ENCODE results near the gene CBR1. TPM values are rescaled to one million over a fixed set of nuclear protein-coding genes. Genes with fewer than 3 reads are reported as not detected.

Gene CBR1
- total and polyA plus RNA-seq, 10 of the 15 experiments (the other 5 are each of a cell fraction or from before 2014, with no cell fraction given) = 16.9 to 138 (median 57.4) TPM

DNA sequence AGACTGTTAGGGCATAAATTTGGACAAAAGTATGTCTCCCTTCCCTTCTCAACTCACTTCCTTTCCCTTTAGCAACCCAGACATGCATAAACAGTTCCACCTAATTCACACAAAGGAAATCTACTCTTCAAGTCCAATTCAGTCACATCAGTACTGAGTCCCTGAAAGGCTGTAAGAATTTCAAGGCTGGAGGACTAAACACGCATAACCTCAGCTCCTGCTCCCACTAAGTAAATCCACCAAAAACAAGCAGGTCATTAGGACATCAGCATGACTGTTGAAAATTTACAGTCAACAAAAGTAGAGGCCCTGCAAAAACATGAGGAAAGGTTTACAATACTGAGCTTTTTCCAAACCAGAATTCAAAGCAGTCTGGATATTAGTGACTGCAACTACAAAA, 27.9 kb upstream of the CBR1 start:
- no peak for ATAC-seq
- H3K27me3 ChIP-seq (replicated peaks in 1 of 2; ENCODE audit: control insufficient read depth in 2 of 2, insufficient read depth in 2 of 2, low read length in 1 of 2) = no peaks in the 10 kb centered on the region
- intact Hi-C loops (cut with micrococcal nuclease; ENCODE audit: unreplicated experiment) = no loop called here
- no peak overlapping the region for H3K9ac ChIP-seq (ENCODE audit: control insufficient read depth, insufficient read depth, low read length)
- no peak overlapping the region for H2AFZ ChIP-seq (ENCODE audit: control insufficient read depth, low read depth, low read length)
- in situ Hi-C loops (cut with MboI) = no loop called here
- no peaks in the 10 kb centered on the region for H3K9me3 ChIP-seq (replicated peaks; ENCODE audit: control insufficient read depth, insufficient read depth, low read length)
- no peak overlapping the region for H3K4me3 ChIP-seq
- peaks cover 18 to 30% of the 10 kb centered on the region in 2 experiments for H3K36me3 ChIP-seq (ENCODE audit: control insufficient read depth in 2 of 2, insufficient read depth in 2 of 2, low read length in 1 of 2)
- DNase-seq (ENCODE audit: low read depth, low spot score) = no peak
- ChIA-PET SMC1A (ENCODE audit: uncharacterized antibody, unreplicated experiment) (interaction anchor here (0.7 to 1.3 kb wide), 3 partner anchors 54 to 94 kb away, joined by 3 read pairs; no protein-coding TSS in a partner anchor), CTCF (interaction anchor here (1.5 to 2.3 kb wide), 3 partner anchors 13 to 202 kb away, joined by 3 to 5 read pairs (median 5); no protein-coding TSS in a partner anchor), POLR2A (no interaction called here), RAD21 (ENCODE audit: unreplicated experiment) (no interaction called here)
- no peaks in the 10 kb centered on the region for H3K79me2 ChIP-seq (ENCODE audit: control insufficient read depth, insufficient read depth, low read length)
- BruUV-seq (replicated peaks) = no TSS peak
- WGBS (ENCODE audit: insufficient coverage, insufficient replicate concordance, low lambda C conversion rate, missing lambda C conversion rate) = 100% methylated on average over 1 of the region's 1 CpG
- FAIRE-seq = no peak
- TF ChIP-seq STAT1 (conservative IDR thresholded peaks at IDR 0.05) (no peak), BRCA1 (IDR thresholded peaks at IDR 0.05; ENCODE audit: low read depth, low read length) (no peak), CEBPB (IDR thresholded peaks at IDR 0.05; ENCODE audit: borderline replicate concordance in 1 of 2, low read depth in 2 of 2, low read length in 2 of 2) (no peak), CBX3 (IDR thresholded peaks at IDR 0.05; ENCODE audit: borderline replicate concordance, low read depth) (no peak), RFX5 (IDR thresholded peaks at IDR 0.05; ENCODE audit: low read depth, low read length) (no peak), TCF3 (IDR thresholded peaks at IDR 0.05; ENCODE audit: borderline replicate concordance, insufficient read depth, low read depth, low read length) (no peak)
- TF ChIP-seq, protein P1, sequence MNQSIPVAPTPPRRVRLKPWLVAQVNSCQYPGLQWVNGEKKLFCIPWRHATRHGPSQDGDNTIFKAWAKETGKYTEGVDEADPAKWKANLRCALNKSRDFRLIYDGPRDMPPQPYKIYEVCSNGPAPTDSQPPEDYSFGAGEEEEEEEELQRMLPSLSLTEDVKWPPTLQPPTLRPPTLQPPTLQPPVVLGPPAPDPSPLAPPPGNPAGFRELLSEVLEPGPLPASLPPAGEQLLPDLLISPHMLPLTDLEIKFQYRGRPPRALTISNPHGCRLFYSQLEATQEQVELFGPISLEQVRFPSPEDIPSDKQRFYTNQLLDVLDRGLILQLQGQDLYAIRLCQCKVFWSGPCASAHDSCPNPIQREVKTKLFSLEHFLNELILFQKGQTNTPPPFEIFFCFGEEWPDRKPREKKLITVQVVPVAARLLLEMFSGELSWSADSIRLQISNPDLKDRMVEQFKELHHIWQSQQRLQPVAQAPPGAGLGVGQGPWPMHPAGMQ (IDR thresholded peaks at IDR 0.05; ENCODE audit: borderline replicate concordance) = no peak
- TF ChIP-seq, protein P2, sequence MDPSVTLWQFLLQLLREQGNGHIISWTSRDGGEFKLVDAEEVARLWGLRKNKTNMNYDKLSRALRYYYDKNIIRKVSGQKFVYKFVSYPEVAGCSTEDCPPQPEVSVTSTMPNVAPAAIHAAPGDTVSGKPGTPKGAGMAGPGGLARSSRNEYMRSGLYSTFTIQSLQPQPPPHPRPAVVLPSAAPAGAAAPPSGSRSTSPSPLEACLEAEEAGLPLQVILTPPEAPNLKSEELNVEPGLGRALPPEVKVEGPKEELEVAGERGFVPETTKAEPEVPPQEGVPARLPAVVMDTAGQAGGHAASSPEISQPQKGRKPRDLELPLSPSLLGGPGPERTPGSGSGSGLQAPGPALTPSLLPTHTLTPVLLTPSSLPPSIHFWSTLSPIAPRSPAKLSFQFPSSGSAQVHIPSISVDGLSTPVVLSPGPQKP (IDR thresholded peaks at IDR 0.05; ENCODE audit: low read depth, low read length) = no peak
- H3K27ac ChIP-seq (ENCODE audit: control insufficient read depth, insufficient read depth) = no peak overlapping the region
- H4K20me1 ChIP-seq (ENCODE audit: control insufficient read depth, insufficient read depth) = no peaks in the 10 kb centered on the region
- H3K4me1 ChIP-seq (ENCODE audit: control insufficient read depth, insufficient read depth, low read length) = no peaks in the 10 kb centered on the region
- no peak overlapping the region for H3K4me2 ChIP-seq (ENCODE audit: control insufficient read depth, insufficient read depth)
